GM23338 (cell line): ENCODE measurements around the gene POMGNT1. TPM values are rescaled to one million over a fixed set of nuclear protein-coding genes. Genes with fewer than 3 reads are reported as not detected.

ENCODE experiments used
- ATAC-seq: fragments of 200-7000 bp; cut with Tn5 transposase; 3 replicates; pipeline ENCODE4 v1.9.1; 2020
- DNase-seq: peaks from one replicate; pipeline ENCODE4 v3.0.0-alpha.2; 2015; ENCODE audit warnings: low spot score
- H2AFZ ChIP-seq: fragments of 200-600 bp; sonication (generic); 2 replicates; pipeline ENCODE4 v1.8.0; 2016; ENCODE audit warnings: antibody characterized with exemption, mild to moderate bottlenecking, moderate library complexity
- H3F3A ChIP-seq: fragments of 200-600 bp; sonication (generic); replicated peaks from 2 replicates; pipeline ENCODE4 v1.8.0; 2017; ENCODE audit warnings: antibody characterized with exemption, mixed run types, low read depth
- H3K27ac ChIP-seq: fragments of 200-600 bp; sonication (generic); 2 replicates; pipeline ENCODE4 v1.6.1; 2016; ENCODE audit warnings: low read depth
- H3K27me3 ChIP-seq: fragments of 200-600 bp; sonication (generic); 2 replicates; pipeline ENCODE4 v1.8.0; 2016; ENCODE audit warnings: mild to moderate bottlenecking, mixed run types, moderate library complexity; ENCODE audit not compliant: insufficient read depth
- H3K36me3 ChIP-seq: fragments of 200-600 bp; sonication (generic); 2 replicates; pipeline ENCODE4 v1.8.0; 2016; ENCODE audit warnings: mild to moderate bottlenecking; ENCODE audit not compliant: insufficient read depth
- H3K4me1 ChIP-seq: fragments of 200-600 bp; sonication (generic); 2 replicates; pipeline ENCODE4 v1.8.0; 2016; ENCODE audit warnings: mild to moderate bottlenecking, moderate library complexity; ENCODE audit not compliant: insufficient read depth
- H3K4me2 ChIP-seq: fragments of 200-600 bp; sonication (generic); 2 replicates; pipeline ENCODE4 v1.7.1; 2017; ENCODE audit warnings: mixed run types
- H3K4me3 ChIP-seq: fragments of 200-600 bp; sonication (generic); 2 replicates; pipeline ENCODE4 v1.6.1; 2016; ENCODE audit warnings: mixed run types
- H3K79me2 ChIP-seq: fragments of 200-600 bp; sonication (generic); replicated peaks from 2 replicates; pipeline ENCODE4 v1.8.0; 2017; ENCODE audit warnings: mild to moderate bottlenecking; ENCODE audit not compliant: insufficient read depth
- H3K9me2 ChIP-seq: fragments of 200-600 bp; sonication (generic); 2 replicates; pipeline ENCODE4 v1.8.0; 2017; ENCODE audit not compliant: insufficient read depth
- H4K20me1 ChIP-seq: fragments of 200-600 bp; sonication (generic); replicated peaks from 2 replicates; pipeline ENCODE4 v1.8.0; 2017; ENCODE audit warnings: mild to moderate bottlenecking; ENCODE audit not compliant: insufficient read depth
- H3K27ac Mint-ChIP-seq: 2 replicates; pipeline ENCODE4 v1.8.0; 2020; ENCODE audit warnings: inconsistent platforms, mild to moderate bottlenecking, moderate library complexity, mixed read lengths
- H3K27me3 Mint-ChIP-seq: 3 replicates; pipeline ENCODE4 v1.8.0; 2022; ENCODE audit warnings: low read depth, mild to moderate bottlenecking, moderate library complexity, mixed read lengths, inconsistent platforms; ENCODE audit not compliant: insufficient read depth, poor library complexity
- H3K36me3 Mint-ChIP-seq: 3 replicates; pipeline ENCODE4 v1.8.0; 2021; ENCODE audit warnings: low read depth, mild to moderate bottlenecking, inconsistent platforms, moderate library complexity, mixed read lengths
- H3K4me1 Mint-ChIP-seq: 3 replicates; pipeline ENCODE4 v1.8.0; 2020; ENCODE audit warnings: mild to moderate bottlenecking, inconsistent platforms, mixed read lengths
- H3K4me3 Mint-ChIP-seq: 3 replicates; pipeline ENCODE4 v1.8.0; 2021; ENCODE audit warnings: moderate library complexity, mild to moderate bottlenecking, inconsistent platforms, mixed read lengths
- H3K9me3 Mint-ChIP-seq: 3 replicates; pipeline ENCODE4 v1.8.0; 2020; ENCODE audit warnings: moderate library complexity, mild to moderate bottlenecking, inconsistent platforms, mixed read lengths
- CREB1 ChIP-seq: fragments of 250-450 bp; sonication (Bioruptor Pico); IDR thresholded peaks from 2 replicates; pipeline ENCODE4 v1.5.0; 2020; ENCODE audit warnings: low read depth, mild to moderate bottlenecking, moderate library complexity
- EZH2 ChIP-seq: fragments of 200-600 bp; sonication (generic); IDR thresholded peaks from one replicate; pipeline ENCODE4 v1.8.0; 2017; ENCODE audit warnings: antibody characterized with exemption, mild to moderate bottlenecking, low read depth; ENCODE audit not compliant: unreplicated experiment
- EZH2phosphoT487 ChIP-seq: fragments of 200-600 bp; sonication (generic); IDR thresholded peaks from one replicate; pipeline ENCODE4 v1.8.1; 2018; ENCODE audit warnings: antibody characterized with exemption; ENCODE audit not compliant: unreplicated experiment
- JUNB ChIP-seq: IDR thresholded peaks from one replicate; pipeline ENCODE4 v1.6.1; 2016; ENCODE audit warnings: antibody characterized with exemption; ENCODE audit not compliant: unreplicated experiment
- NANOG ChIP-seq: IDR thresholded peaks from 2 replicates; pipeline ENCODE4 v1.6.1; 2016; ENCODE audit warnings: antibody characterized with exemption, borderline replicate concordance
- POLR2AphosphoS5 ChIP-seq: IDR thresholded peaks from 2 replicates; pipeline ENCODE4 v1.6.1; 2016; ENCODE audit warnings: antibody characterized with exemption, low read depth
- STAT1 ChIP-seq: IDR thresholded peaks from one replicate; pipeline ENCODE4 v1.6.1; 2016; ENCODE audit warnings: antibody characterized with exemption; ENCODE audit not compliant: unreplicated experiment
- ZNF114 ChIP-seq: fragments of 250-450 bp; sonication (Bioruptor Pico); IDR thresholded peaks from 2 replicates; pipeline ENCODE4 v1.5.0; 2020; ENCODE audit warnings: mild to moderate bottlenecking, moderate library complexity
- ZNF331 ChIP-seq: fragments of 250-450 bp; sonication (Bioruptor Pico); IDR thresholded peaks from 2 replicates; pipeline ENCODE4 v1.5.0; 2020; ENCODE audit warnings: low read depth, mild to moderate bottlenecking, moderate library complexity
- polyA plus RNA-seq: library from polyadenylated mRNA; unstranded; fragments of >200 nt; fragmentation: Nextera tagmentation; extraction: Ambion mirVana; gene quantifications from 2 replicates; pipeline ENCODE4 v1.2.1, GENCODE V29; 2016
- total RNA-seq: library from RNA; depleted of rRNA; stranded (reverse); fragments of >200 nt; shearing (Covaris generic); gene quantifications from 2 replicates; pipeline ENCODE4 v1.2.3, GENCODE V29; 2014
- TF ChIP-seq, protein P1 (sequence below), 2 experiments: fragments of 200-600 bp in 1 of 2; sonication (generic) in 1 of 2; conservative IDR thresholded peaks; 2 replicates each; pipeline versions ENCODE4 v1.5.1 to v1.6.1; 2016 to 2017; ENCODE audit warnings: antibody characterized with exemption in 2 of 2, low read depth in 2 of 2, mild to moderate bottlenecking in 2 of 2, moderate library complexity in 1 of 2
- TF ChIP-seq, protein P2 (sequence below): IDR thresholded peaks from 2 replicates; pipeline ENCODE4 v1.6.1; 2016; ENCODE audit warnings: antibody characterized with exemption
- TF ChIP-seq, protein P3 (sequence below): fragments of 250-450 bp; sonication (Bioruptor Pico); IDR thresholded peaks from 2 replicates; pipeline ENCODE4 v1.5.0; 2020; ENCODE audit warnings: mild to moderate bottlenecking, moderate library complexity
- TF ChIP-seq, protein P4 (sequence below): IDR thresholded peaks from one replicate; pipeline ENCODE4 v1.6.1; 2018; ENCODE audit warnings: antibody characterized with exemption; ENCODE audit not compliant: unreplicated experiment

POMGNT1 gene
- total and polyA plus RNA-seq, 2 experiments from 2014 or later = 24.3 to 32.1 TPM

DNA sequence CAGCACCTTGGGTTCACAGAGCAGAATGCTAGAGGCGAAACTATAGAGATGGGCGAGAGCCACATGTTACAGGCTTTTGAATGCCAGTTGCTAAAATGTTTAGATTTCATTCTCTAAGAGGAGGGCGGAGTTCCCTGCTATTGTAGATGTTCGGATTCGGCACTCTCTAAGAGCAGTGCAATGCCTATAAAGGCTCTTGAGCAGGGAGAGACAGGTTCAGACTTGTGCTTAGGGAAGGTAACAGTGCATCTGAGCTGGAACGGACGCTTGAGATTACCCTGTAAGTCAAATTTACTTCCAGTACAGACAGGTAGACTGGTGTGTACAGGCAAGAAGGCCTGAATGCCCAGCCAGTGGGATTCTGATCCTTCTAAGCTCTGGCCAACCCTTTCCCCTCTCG lies 20.2 kb upstream of the POMGNT1 start:
- no peaks in the 10 kb centered on the region for H3K27me3 ChIP-seq
- no peaks in the 10 kb centered on the region; the same call in 2 of the 3 replicates for H3K36me3 Mint-ChIP-seq
- 0 out of 2 replicates have a peak, but pooled peaks cover 6% of the 10 kb centered on the region for H3F3A ChIP-seq
- H2AFZ ChIP-seq = no peak overlapping the region
- ATAC-seq (no peak), DNase-seq (no peak)
- no peaks in the 10 kb centered on the region for H3K79me2 ChIP-seq
- H3K9me3 Mint-ChIP-seq = no peaks in the 10 kb centered on the region
- H3K4me1 ChIP-seq = peaks cover 19% of the 10 kb centered on the region
- H3K27me3 Mint-ChIP-seq = peaks cover 12% of the 10 kb centered on the region
- H4K20me1 ChIP-seq = no peaks in the 10 kb centered on the region
- H3K4me2 ChIP-seq = no peak overlapping the region
- no peak overlapping the region for H3K27ac ChIP-seq
- H3K36me3 ChIP-seq = no peaks in the 10 kb centered on the region
- H3K27ac Mint-ChIP-seq = no peak overlapping the region
- H3K4me1 Mint-ChIP-seq = peaks cover 25% of the 10 kb centered on the region
- no peak overlapping the region for H3K4me3 Mint-ChIP-seq
- no peak overlapping the region for H3K4me3 ChIP-seq
- TF ChIP-seq EZH2phosphoT487 = no peak
- TF ChIP-seq, protein P1, sequence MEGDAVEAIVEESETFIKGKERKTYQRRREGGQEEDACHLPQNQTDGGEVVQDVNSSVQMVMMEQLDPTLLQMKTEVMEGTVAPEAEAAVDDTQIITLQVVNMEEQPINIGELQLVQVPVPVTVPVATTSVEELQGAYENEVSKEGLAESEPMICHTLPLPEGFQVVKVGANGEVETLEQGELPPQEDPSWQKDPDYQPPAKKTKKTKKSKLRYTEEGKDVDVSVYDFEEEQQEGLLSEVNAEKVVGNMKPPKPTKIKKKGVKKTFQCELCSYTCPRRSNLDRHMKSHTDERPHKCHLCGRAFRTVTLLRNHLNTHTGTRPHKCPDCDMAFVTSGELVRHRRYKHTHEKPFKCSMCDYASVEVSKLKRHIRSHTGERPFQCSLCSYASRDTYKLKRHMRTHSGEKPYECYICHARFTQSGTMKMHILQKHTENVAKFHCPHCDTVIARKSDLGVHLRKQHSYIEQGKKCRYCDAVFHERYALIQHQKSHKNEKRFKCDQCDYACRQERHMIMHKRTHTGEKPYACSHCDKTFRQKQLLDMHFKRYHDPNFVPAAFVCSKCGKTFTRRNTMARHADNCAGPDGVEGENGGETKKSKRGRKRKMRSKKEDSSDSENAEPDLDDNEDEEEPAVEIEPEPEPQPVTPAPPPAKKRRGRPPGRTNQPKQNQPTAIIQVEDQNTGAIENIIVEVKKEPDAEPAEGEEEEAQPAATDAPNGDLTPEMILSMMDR (conservative IDR thresholded peaks at IDR 0.05; ENCODE audit: low read depth in 2 of 2) = no peak
- TF ChIP-seq ZNF331 (CRISPR knock-in tag) = no peak
- TF ChIP-seq POLR2AphosphoS5 = no peak
- TF ChIP-seq STAT1 = no peak
- TF ChIP-seq, protein P2, sequence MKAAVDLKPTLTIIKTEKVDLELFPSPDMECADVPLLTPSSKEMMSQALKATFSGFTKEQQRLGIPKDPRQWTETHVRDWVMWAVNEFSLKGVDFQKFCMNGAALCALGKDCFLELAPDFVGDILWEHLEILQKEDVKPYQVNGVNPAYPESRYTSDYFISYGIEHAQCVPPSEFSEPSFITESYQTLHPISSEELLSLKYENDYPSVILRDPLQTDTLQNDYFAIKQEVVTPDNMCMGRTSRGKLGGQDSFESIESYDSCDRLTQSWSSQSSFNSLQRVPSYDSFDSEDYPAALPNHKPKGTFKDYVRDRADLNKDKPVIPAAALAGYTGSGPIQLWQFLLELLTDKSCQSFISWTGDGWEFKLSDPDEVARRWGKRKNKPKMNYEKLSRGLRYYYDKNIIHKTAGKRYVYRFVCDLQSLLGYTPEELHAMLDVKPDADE = no peak
- no peak for TF ChIP-seq EZH2
- no peak for TF ChIP-seq CREB1
- TF ChIP-seq ZNF114 (CRISPR knock-in tag) = no peak
- no peak for TF ChIP-seq NANOG
- TF ChIP-seq, protein P3, sequence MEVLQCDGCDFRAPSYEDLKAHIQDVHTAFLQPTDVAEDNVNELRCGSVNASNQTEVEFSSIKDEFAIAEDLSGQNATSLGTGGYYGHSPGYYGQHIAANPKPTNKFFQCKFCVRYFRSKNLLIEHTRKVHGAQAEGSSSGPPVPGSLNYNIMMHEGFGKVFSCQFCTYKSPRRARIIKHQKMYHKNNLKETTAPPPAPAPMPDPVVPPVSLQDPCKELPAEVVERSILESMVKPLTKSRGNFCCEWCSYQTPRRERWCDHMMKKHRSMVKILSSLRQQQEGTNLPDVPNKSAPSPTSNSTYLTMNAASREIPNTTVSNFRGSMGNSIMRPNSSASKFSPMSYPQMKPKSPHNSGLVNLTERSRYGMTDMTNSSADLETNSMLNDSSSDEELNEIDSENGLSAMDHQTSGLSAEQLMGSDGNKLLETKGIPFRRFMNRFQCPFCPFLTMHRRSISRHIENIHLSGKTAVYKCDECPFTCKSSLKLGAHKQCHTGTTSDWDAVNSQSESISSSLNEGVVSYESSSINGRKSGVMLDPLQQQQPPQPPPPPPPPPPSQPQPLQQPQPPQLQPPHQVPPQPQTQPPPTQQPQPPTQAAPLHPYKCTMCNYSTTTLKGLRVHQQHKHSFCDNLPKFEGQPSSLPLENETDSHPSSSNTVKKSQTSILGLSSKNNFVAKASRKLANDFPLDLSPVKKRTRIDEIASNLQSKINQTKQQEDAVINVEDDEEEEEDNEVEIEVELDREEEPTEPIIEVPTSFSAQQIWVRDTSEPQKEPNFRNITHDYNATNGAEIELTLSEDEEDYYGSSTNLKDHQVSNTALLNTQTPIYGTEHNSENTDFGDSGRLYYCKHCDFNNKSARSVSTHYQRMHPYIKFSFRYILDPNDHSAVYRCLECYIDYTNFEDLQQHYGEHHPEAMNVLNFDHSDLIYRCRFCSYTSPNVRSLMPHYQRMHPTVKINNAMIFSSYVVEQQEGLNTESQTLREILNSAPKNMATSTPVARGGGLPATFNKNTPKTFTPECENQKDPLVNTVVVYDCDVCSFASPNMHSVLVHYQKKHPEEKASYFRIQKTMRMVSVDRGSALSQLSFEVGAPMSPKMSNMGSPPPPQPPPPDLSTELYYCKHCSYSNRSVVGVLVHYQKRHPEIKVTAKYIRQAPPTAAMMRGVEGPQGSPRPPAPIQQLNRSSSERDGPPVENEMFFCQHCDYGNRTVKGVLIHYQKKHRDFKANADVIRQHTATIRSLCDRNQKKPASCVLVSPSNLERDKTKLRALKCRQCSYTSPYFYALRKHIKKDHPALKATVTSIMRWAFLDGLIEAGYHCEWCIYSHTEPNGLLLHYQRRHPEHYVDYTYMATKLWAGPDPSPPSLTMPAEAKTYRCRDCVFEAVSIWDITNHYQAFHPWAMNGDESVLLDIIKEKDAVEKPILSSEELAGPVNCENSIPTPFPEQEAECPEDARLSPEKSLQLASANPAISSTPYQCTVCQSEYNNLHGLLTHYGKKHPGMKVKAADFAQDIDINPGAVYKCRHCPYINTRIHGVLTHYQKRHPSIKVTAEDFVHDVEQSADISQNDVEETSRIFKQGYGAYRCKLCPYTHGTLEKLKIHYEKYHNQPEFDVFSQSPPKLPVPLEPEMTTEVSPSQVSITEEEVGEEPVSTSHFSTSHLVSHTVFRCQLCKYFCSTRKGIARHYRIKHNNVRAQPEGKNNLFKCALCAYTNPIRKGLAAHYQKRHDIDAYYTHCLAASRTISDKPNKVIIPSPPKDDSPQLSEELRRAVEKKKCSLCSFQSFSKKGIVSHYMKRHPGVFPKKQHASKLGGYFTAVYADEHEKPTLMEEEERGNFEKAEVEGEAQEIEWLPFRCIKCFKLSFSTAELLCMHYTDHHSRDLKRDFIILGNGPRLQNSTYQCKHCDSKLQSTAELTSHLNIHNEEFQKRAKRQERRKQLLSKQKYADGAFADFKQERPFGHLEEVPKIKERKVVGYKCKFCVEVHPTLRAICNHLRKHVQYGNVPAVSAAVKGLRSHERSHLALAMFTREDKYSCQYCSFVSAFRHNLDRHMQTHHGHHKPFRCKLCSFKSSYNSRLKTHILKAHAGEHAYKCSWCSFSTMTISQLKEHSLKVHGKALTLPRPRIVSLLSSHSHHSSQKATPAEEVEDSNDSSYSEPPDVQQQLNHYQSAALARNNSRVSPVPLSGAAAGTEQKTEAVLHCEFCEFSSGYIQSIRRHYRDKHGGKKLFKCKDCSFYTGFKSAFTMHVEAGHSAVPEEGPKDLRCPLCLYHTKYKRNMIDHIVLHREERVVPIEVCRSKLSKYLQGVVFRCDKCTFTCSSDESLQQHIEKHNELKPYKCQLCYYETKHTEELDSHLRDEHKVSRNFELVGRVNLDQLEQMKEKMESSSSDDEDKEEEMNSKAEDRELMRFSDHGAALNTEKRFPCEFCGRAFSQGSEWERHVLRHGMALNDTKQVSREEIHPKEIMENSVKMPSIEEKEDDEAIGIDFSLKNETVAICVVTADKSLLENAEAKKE = no peak
- TF ChIP-seq, protein P4, sequence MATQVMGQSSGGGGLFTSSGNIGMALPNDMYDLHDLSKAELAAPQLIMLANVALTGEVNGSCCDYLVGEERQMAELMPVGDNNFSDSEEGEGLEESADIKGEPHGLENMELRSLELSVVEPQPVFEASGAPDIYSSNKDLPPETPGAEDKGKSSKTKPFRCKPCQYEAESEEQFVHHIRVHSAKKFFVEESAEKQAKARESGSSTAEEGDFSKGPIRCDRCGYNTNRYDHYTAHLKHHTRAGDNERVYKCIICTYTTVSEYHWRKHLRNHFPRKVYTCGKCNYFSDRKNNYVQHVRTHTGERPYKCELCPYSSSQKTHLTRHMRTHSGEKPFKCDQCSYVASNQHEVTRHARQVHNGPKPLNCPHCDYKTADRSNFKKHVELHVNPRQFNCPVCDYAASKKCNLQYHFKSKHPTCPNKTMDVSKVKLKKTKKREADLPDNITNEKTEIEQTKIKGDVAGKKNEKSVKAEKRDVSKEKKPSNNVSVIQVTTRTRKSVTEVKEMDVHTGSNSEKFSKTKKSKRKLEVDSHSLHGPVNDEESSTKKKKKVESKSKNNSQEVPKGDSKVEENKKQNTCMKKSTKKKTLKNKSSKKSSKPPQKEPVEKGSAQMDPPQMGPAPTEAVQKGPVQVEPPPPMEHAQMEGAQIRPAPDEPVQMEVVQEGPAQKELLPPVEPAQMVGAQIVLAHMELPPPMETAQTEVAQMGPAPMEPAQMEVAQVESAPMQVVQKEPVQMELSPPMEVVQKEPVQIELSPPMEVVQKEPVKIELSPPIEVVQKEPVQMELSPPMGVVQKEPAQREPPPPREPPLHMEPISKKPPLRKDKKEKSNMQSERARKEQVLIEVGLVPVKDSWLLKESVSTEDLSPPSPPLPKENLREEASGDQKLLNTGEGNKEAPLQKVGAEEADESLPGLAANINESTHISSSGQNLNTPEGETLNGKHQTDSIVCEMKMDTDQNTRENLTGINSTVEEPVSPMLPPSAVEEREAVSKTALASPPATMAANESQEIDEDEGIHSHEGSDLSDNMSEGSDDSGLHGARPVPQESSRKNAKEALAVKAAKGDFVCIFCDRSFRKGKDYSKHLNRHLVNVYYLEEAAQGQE = no peak
- TF ChIP-seq JUNB = no peak
- peaks cover 6% of the 10 kb centered on the region; the same call in 1 of the 2 replicates for H3K9me2 ChIP-seq
